ENCODE data around the gene HCFC1R1.

DNA sequence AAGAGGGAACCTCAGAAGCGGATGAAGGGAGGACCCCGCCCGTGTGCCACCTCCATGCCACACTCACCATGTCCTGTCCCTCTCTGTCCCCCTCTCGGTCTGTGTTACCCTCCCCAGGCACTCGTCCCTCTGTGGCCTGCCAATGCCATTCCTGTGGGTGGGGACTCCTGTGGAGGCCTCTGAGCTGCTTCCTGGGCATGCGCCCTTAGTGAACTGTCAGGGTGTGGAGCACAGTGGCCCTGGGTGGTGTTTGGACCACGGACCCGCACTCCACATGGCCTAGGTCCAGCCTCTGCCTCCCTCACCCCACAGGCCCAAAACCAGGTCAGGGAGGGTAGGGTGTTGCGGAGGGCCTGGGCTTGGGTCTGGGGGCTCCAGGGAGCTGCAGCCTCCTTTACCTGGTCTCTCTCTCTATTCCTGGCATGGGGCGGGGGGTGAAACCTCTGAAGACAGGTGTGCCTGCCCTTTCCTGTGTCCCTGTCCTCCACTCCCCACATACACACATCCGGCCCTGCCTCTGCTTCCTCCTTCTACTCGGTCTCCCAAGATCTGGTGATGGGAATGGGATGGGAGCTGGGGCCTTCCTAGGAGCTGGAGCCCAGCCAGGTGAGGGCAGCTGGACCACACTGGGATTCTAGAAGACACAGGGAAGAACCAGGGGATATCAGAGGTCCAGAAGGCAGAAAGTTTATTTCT, 32.0 kb downstream of the HCFC1R1 start:
- TF ChIP-seq, protein P1, sequence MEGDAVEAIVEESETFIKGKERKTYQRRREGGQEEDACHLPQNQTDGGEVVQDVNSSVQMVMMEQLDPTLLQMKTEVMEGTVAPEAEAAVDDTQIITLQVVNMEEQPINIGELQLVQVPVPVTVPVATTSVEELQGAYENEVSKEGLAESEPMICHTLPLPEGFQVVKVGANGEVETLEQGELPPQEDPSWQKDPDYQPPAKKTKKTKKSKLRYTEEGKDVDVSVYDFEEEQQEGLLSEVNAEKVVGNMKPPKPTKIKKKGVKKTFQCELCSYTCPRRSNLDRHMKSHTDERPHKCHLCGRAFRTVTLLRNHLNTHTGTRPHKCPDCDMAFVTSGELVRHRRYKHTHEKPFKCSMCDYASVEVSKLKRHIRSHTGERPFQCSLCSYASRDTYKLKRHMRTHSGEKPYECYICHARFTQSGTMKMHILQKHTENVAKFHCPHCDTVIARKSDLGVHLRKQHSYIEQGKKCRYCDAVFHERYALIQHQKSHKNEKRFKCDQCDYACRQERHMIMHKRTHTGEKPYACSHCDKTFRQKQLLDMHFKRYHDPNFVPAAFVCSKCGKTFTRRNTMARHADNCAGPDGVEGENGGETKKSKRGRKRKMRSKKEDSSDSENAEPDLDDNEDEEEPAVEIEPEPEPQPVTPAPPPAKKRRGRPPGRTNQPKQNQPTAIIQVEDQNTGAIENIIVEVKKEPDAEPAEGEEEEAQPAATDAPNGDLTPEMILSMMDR (IDR thresholded peaks at IDR 0.05): no peak
- TF ChIP-seq POLR2A (IDR thresholded peaks at IDR 0.05): no peak
